GM23338 (cell line): ENCODE data around the gene COPB1. TPM values are rescaled to one million over a fixed set of nuclear protein-coding genes. Genes with fewer than 3 reads are reported as not detected.

Experiments
- ATAC-seq: fragments of 200-7000 bp; cut with Tn5 transposase; 3 replicates; pipeline ENCODE4 v1.9.1; 2020
- DNase-seq: peaks from one replicate; pipeline ENCODE4 v3.0.0-alpha.2; 2015; ENCODE audit warnings: low spot score
- H2AFZ ChIP-seq: fragments of 200-600 bp; sonication (generic); 2 replicates; pipeline ENCODE4 v1.8.0; 2016; ENCODE audit warnings: antibody characterized with exemption, mild to moderate bottlenecking, moderate library complexity
- H3F3A ChIP-seq: fragments of 200-600 bp; sonication (generic); replicated peaks from 2 replicates; pipeline ENCODE4 v1.8.0; 2017; ENCODE audit warnings: antibody characterized with exemption, mixed run types, low read depth
- H3K27ac ChIP-seq: fragments of 200-600 bp; sonication (generic); 2 replicates; pipeline ENCODE4 v1.6.1; 2016; ENCODE audit warnings: low read depth
- H3K27me3 ChIP-seq: fragments of 200-600 bp; sonication (generic); 2 replicates; pipeline ENCODE4 v1.8.0; 2016; ENCODE audit warnings: mild to moderate bottlenecking, mixed run types, moderate library complexity; ENCODE audit not compliant: insufficient read depth
- H3K36me3 ChIP-seq: fragments of 200-600 bp; sonication (generic); 2 replicates; pipeline ENCODE4 v1.8.0; 2016; ENCODE audit warnings: mild to moderate bottlenecking; ENCODE audit not compliant: insufficient read depth
- H3K4me1 ChIP-seq: fragments of 200-600 bp; sonication (generic); 2 replicates; pipeline ENCODE4 v1.8.0; 2016; ENCODE audit warnings: mild to moderate bottlenecking, moderate library complexity; ENCODE audit not compliant: insufficient read depth
- H3K4me2 ChIP-seq: fragments of 200-600 bp; sonication (generic); 2 replicates; pipeline ENCODE4 v1.7.1; 2017; ENCODE audit warnings: mixed run types
- H3K4me3 ChIP-seq: fragments of 200-600 bp; sonication (generic); 2 replicates; pipeline ENCODE4 v1.6.1; 2016; ENCODE audit warnings: mixed run types
- H3K79me2 ChIP-seq: fragments of 200-600 bp; sonication (generic); replicated peaks from 2 replicates; pipeline ENCODE4 v1.8.0; 2017; ENCODE audit warnings: mild to moderate bottlenecking; ENCODE audit not compliant: insufficient read depth
- H3K9me2 ChIP-seq: fragments of 200-600 bp; sonication (generic); 2 replicates; pipeline ENCODE4 v1.8.0; 2017; ENCODE audit not compliant: insufficient read depth
- H4K20me1 ChIP-seq: fragments of 200-600 bp; sonication (generic); replicated peaks from 2 replicates; pipeline ENCODE4 v1.8.0; 2017; ENCODE audit warnings: mild to moderate bottlenecking; ENCODE audit not compliant: insufficient read depth
- H3K27ac Mint-ChIP-seq: 2 replicates; pipeline ENCODE4 v1.8.0; 2020; ENCODE audit warnings: inconsistent platforms, mild to moderate bottlenecking, moderate library complexity, mixed read lengths
- H3K27me3 Mint-ChIP-seq: 3 replicates; pipeline ENCODE4 v1.8.0; 2022; ENCODE audit warnings: low read depth, mild to moderate bottlenecking, moderate library complexity, mixed read lengths, inconsistent platforms; ENCODE audit not compliant: insufficient read depth, poor library complexity
- H3K36me3 Mint-ChIP-seq: 3 replicates; pipeline ENCODE4 v1.8.0; 2021; ENCODE audit warnings: low read depth, mild to moderate bottlenecking, inconsistent platforms, moderate library complexity, mixed read lengths
- H3K4me1 Mint-ChIP-seq: 3 replicates; pipeline ENCODE4 v1.8.0; 2020; ENCODE audit warnings: mild to moderate bottlenecking, inconsistent platforms, mixed read lengths
- H3K4me3 Mint-ChIP-seq: 3 replicates; pipeline ENCODE4 v1.8.0; 2021; ENCODE audit warnings: moderate library complexity, mild to moderate bottlenecking, inconsistent platforms, mixed read lengths
- H3K9me3 Mint-ChIP-seq: 3 replicates; pipeline ENCODE4 v1.8.0; 2020; ENCODE audit warnings: moderate library complexity, mild to moderate bottlenecking, inconsistent platforms, mixed read lengths
- ETS1 ChIP-seq: IDR thresholded peaks from 2 replicates; pipeline ENCODE4 v1.6.1; 2016; ENCODE audit warnings: antibody characterized with exemption
- EZH2 ChIP-seq: fragments of 200-600 bp; sonication (generic); IDR thresholded peaks from one replicate; pipeline ENCODE4 v1.8.0; 2017; ENCODE audit warnings: antibody characterized with exemption, mild to moderate bottlenecking, low read depth; ENCODE audit not compliant: unreplicated experiment
- EZH2phosphoT487 ChIP-seq: fragments of 200-600 bp; sonication (generic); IDR thresholded peaks from one replicate; pipeline ENCODE4 v1.8.1; 2018; ENCODE audit warnings: antibody characterized with exemption; ENCODE audit not compliant: unreplicated experiment
- JUNB ChIP-seq: IDR thresholded peaks from one replicate; pipeline ENCODE4 v1.6.1; 2016; ENCODE audit warnings: antibody characterized with exemption; ENCODE audit not compliant: unreplicated experiment
- STAT1 ChIP-seq: IDR thresholded peaks from one replicate; pipeline ENCODE4 v1.6.1; 2016; ENCODE audit warnings: antibody characterized with exemption; ENCODE audit not compliant: unreplicated experiment
- ZNF331 ChIP-seq: fragments of 250-450 bp; sonication (Bioruptor Pico); IDR thresholded peaks from 2 replicates; pipeline ENCODE4 v1.5.0; 2020; ENCODE audit warnings: low read depth, mild to moderate bottlenecking, moderate library complexity
- polyA plus RNA-seq: library from polyadenylated mRNA; unstranded; fragments of >200 nt; fragmentation: Nextera tagmentation; extraction: Ambion mirVana; gene quantifications from 2 replicates; pipeline ENCODE4 v1.2.1, GENCODE V29; 2016
- total RNA-seq: library from RNA; depleted of rRNA; stranded (reverse); fragments of >200 nt; shearing (Covaris generic); gene quantifications from 2 replicates; pipeline ENCODE4 v1.2.3, GENCODE V29; 2014
- TF ChIP-seq, protein P1 (sequence below): IDR thresholded peaks from one replicate; pipeline ENCODE4 v1.6.1; 2018; ENCODE audit warnings: antibody characterized with exemption; ENCODE audit not compliant: unreplicated experiment
- TF ChIP-seq, protein P2 (sequence below): fragments of 250-450 bp; sonication (Bioruptor Pico); IDR thresholded peaks from 2 replicates; pipeline ENCODE4 v1.5.0; 2020; ENCODE audit warnings: mild to moderate bottlenecking, moderate library complexity

Gene COPB1
- total and polyA plus RNA-seq, 2 experiments from 2014 or later, result 42.3 to 104 TPM

DNA sequence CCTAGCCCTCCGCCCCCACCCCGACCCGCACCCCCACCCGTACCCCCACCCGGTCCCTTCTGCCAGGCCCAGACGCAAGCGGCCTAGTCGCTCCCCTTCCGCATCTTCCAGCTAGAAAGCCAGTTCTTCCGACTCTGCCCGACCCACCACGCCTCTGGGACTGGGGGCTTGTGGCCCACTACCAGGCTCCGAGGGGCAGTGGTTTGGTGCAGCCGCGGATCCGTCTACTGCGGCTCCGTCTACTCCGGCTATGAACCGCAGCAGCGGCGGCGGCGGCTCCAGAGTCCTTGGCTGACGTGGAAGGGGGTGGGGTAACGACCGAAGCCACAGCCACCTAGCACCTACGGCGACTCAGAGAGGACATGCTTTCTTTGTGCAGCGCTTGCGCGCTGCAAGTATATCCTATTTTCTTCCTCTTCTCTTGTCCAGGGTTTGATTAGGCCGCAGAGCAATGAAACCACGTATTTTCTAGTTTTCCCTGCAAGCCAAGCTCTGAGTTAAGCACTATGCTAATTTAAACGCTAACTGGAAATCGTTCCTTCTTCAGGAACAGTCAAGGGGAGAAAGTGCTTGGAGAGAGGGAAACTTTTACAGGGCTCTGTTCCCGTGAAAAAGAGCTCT, at the start of gene COPB1 (continued):
- TF ChIP-seq, protein P1, sequence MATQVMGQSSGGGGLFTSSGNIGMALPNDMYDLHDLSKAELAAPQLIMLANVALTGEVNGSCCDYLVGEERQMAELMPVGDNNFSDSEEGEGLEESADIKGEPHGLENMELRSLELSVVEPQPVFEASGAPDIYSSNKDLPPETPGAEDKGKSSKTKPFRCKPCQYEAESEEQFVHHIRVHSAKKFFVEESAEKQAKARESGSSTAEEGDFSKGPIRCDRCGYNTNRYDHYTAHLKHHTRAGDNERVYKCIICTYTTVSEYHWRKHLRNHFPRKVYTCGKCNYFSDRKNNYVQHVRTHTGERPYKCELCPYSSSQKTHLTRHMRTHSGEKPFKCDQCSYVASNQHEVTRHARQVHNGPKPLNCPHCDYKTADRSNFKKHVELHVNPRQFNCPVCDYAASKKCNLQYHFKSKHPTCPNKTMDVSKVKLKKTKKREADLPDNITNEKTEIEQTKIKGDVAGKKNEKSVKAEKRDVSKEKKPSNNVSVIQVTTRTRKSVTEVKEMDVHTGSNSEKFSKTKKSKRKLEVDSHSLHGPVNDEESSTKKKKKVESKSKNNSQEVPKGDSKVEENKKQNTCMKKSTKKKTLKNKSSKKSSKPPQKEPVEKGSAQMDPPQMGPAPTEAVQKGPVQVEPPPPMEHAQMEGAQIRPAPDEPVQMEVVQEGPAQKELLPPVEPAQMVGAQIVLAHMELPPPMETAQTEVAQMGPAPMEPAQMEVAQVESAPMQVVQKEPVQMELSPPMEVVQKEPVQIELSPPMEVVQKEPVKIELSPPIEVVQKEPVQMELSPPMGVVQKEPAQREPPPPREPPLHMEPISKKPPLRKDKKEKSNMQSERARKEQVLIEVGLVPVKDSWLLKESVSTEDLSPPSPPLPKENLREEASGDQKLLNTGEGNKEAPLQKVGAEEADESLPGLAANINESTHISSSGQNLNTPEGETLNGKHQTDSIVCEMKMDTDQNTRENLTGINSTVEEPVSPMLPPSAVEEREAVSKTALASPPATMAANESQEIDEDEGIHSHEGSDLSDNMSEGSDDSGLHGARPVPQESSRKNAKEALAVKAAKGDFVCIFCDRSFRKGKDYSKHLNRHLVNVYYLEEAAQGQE, result no peak

- H3K4me1 Mint-ChIP-seq, result peaks cover 1% of the 10 kb centered on the region; the same call in 2 of the 3 replicates
- H3K36me3 Mint-ChIP-seq, result no peaks in the 10 kb centered on the region
- H3K4me2 ChIP-seq, result no peak overlapping the region
- no peaks in the 10 kb centered on the region for H3F3A ChIP-seq
- ATAC-seq (no peak), DNase-seq (no peak)
- H3K9me2 ChIP-seq, result no peaks in the 10 kb centered on the region
- H3K27me3 Mint-ChIP-seq, result no peaks in the 10 kb centered on the region
- peaks cover 4% of the 10 kb centered on the region for H3K4me1 ChIP-seq
- no peak overlapping the region for H3K4me3 ChIP-seq
- TF ChIP-seq JUNB (no peak), STAT1 (no peak)
- no peak overlapping the region for H3K27ac ChIP-seq
- H3K27me3 ChIP-seq, result no peaks in the 10 kb centered on the region
- no peak overlapping the region for H2AFZ ChIP-seq
- H3K27ac Mint-ChIP-seq, result no peak overlapping the region
- no peaks in the 10 kb centered on the region for H3K9me3 Mint-ChIP-seq
- no peaks in the 10 kb centered on the region for H3K79me2 ChIP-seq
- no peaks in the 10 kb centered on the region for H3K36me3 ChIP-seq
- H3K4me3 Mint-ChIP-seq, result no peak overlapping the region
- no peaks in the 10 kb centered on the region for H4K20me1 ChIP-seq
Measured at GRCh38 chr11:14547440-14547839, 47.8 kb upstream of the COPB1 start.

DNA sequence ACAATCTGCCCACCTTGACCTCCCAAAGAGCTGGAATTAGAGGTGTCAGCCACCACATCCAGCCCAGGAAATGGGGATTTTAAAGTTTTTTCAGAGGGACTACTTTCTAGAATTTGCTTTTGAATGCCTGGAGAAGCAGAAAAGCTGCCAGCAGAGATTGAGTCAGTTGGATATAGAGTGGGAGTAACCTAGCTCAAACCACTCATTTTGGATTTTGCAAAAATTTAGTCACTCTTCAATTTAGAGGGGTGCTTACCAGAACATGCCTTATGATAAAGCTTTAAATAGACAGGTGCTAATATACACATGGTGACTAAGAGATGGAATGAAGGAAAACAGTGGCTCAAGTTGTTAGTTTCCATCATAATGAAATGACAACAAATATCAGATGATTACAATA, 47.1 kb upstream of the COPB1 start:
- H3K36me3 Mint-ChIP-seq, result no peaks in the 10 kb centered on the region
- Histone ChIP-seq H4K20me1 (no peaks in the 10 kb centered on the region), H3K27ac (no peak overlapping the region), H3K36me3 (no peaks in the 10 kb centered on the region), H3K4me1 (peaks cover 11% of the 10 kb centered on the region), H3K27me3 (no peaks in the 10 kb centered on the region), H3K9me2 (no peaks in the 10 kb centered on the region), H3F3A (no peaks in the 10 kb centered on the region), H3K79me2 (no peaks in the 10 kb centered on the region), H3K4me2 (no peak overlapping the region), H2AFZ (no peak overlapping the region), H3K4me3 (no peak overlapping the region)
- ATAC-seq (no peak), DNase-seq (no peak)
- H3K27ac Mint-ChIP-seq, result no peak overlapping the region
- no peaks in the 10 kb centered on the region for H3K27me3 Mint-ChIP-seq
- H3K9me3 Mint-ChIP-seq, result no peaks in the 10 kb centered on the region
- H3K4me3 Mint-ChIP-seq, result no peak overlapping the region
- H3K4me1 Mint-ChIP-seq, result peaks cover 7% of the 10 kb centered on the region; the same call in 2 of the 3 replicates
- TF ChIP-seq ZNF331 (no peak), JUNB (no peak), STAT1 (no peak), EZH2phosphoT487 (no peak), EZH2 (no peak), ETS1 (no peak)
- TF ChIP-seq, protein P2, sequence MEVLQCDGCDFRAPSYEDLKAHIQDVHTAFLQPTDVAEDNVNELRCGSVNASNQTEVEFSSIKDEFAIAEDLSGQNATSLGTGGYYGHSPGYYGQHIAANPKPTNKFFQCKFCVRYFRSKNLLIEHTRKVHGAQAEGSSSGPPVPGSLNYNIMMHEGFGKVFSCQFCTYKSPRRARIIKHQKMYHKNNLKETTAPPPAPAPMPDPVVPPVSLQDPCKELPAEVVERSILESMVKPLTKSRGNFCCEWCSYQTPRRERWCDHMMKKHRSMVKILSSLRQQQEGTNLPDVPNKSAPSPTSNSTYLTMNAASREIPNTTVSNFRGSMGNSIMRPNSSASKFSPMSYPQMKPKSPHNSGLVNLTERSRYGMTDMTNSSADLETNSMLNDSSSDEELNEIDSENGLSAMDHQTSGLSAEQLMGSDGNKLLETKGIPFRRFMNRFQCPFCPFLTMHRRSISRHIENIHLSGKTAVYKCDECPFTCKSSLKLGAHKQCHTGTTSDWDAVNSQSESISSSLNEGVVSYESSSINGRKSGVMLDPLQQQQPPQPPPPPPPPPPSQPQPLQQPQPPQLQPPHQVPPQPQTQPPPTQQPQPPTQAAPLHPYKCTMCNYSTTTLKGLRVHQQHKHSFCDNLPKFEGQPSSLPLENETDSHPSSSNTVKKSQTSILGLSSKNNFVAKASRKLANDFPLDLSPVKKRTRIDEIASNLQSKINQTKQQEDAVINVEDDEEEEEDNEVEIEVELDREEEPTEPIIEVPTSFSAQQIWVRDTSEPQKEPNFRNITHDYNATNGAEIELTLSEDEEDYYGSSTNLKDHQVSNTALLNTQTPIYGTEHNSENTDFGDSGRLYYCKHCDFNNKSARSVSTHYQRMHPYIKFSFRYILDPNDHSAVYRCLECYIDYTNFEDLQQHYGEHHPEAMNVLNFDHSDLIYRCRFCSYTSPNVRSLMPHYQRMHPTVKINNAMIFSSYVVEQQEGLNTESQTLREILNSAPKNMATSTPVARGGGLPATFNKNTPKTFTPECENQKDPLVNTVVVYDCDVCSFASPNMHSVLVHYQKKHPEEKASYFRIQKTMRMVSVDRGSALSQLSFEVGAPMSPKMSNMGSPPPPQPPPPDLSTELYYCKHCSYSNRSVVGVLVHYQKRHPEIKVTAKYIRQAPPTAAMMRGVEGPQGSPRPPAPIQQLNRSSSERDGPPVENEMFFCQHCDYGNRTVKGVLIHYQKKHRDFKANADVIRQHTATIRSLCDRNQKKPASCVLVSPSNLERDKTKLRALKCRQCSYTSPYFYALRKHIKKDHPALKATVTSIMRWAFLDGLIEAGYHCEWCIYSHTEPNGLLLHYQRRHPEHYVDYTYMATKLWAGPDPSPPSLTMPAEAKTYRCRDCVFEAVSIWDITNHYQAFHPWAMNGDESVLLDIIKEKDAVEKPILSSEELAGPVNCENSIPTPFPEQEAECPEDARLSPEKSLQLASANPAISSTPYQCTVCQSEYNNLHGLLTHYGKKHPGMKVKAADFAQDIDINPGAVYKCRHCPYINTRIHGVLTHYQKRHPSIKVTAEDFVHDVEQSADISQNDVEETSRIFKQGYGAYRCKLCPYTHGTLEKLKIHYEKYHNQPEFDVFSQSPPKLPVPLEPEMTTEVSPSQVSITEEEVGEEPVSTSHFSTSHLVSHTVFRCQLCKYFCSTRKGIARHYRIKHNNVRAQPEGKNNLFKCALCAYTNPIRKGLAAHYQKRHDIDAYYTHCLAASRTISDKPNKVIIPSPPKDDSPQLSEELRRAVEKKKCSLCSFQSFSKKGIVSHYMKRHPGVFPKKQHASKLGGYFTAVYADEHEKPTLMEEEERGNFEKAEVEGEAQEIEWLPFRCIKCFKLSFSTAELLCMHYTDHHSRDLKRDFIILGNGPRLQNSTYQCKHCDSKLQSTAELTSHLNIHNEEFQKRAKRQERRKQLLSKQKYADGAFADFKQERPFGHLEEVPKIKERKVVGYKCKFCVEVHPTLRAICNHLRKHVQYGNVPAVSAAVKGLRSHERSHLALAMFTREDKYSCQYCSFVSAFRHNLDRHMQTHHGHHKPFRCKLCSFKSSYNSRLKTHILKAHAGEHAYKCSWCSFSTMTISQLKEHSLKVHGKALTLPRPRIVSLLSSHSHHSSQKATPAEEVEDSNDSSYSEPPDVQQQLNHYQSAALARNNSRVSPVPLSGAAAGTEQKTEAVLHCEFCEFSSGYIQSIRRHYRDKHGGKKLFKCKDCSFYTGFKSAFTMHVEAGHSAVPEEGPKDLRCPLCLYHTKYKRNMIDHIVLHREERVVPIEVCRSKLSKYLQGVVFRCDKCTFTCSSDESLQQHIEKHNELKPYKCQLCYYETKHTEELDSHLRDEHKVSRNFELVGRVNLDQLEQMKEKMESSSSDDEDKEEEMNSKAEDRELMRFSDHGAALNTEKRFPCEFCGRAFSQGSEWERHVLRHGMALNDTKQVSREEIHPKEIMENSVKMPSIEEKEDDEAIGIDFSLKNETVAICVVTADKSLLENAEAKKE (CRISPR knock-in tag), result no peak
